HL-60 (cell line): ENCODE results near the gene PLCB1.

Experiments used
- DNase-seq, 2 experiments: peaks; one replicate each; pipeline ENCODE4 v3.0.0-alpha.2; 2010 to 2020; ENCODE audit warnings: low read depth in 1 of 2, low spot score in 1 of 2
- H3K27ac ChIP-seq: fragments of 250-450 bp; sonication (Bioruptor Pico); replicated peaks from 2 replicates; pipeline ENCODE4 v1.5.1; 2020; ENCODE audit warnings: mild to moderate bottlenecking, moderate library complexity
- H3K27me3 ChIP-seq: fragments of 250-450 bp; sonication (Bioruptor Pico); 2 replicates; pipeline ENCODE4 v1.5.1; 2021; ENCODE audit warnings: mild to moderate bottlenecking, moderate library complexity; ENCODE audit not compliant: insufficient read depth, poor library complexity, severe bottlenecking
- H3K4me3 ChIP-seq: replicated peaks from 2 replicates; pipeline ENCODE4 v1.5.1; 2011; ENCODE audit warnings: mild to moderate bottlenecking, control low read depth, low read length; ENCODE audit not compliant: insufficient read depth
- CTCF ChIP-seq: IDR thresholded peaks from one replicate; pipeline ENCODE4 v1.5.1; 2011; ENCODE audit warnings: low read length, control low read depth, inconsistent platforms; ENCODE audit not compliant: insufficient read depth
- GABPA ChIP-seq: IDR thresholded peaks from 2 replicates; pipeline ENCODE4 v1.6.1; 2012; ENCODE audit warnings: low read depth
- POLR2AphosphoS5 ChIP-seq: IDR thresholded peaks from 2 replicates; pipeline ENCODE4 v1.6.1; 2012; ENCODE audit warnings: low read depth
- REST ChIP-seq: IDR thresholded peaks from 2 replicates; pipeline ENCODE4 v1.6.1; 2012; ENCODE audit warnings: low read depth; ENCODE audit not compliant: insufficient replicate concordance
- SPI1 ChIP-seq: IDR thresholded peaks from 2 replicates; pipeline ENCODE4 v1.6.1; 2012; ENCODE audit warnings: low read depth, mild to moderate bottlenecking, borderline replicate concordance

PLCB1 gene

GRCh38 chr20:8116067-8116811 lies 15.8 kb upstream of the PLCB1 start:
- Histone ChIP-seq H3K27ac (no peak overlapping the region), H3K27me3 (no peaks in the 10 kb centered on the region), H3K4me3 (no peak overlapping the region)
- TF ChIP-seq REST: no peak
- no peak for TF ChIP-seq SPI1
- no peak for TF ChIP-seq GABPA
- no peak for TF ChIP-seq CTCF
- no peak for TF ChIP-seq POLR2AphosphoS5
- DNase-seq: no peak

- DNase-seq: no peak
- Histone ChIP-seq H3K27me3 (no peaks in the 10 kb centered on the region), H3K27ac (no peak overlapping the region), H3K4me3 (no peak overlapping the region)
- no peak for TF ChIP-seq SPI1
- TF ChIP-seq REST: no peak
- no peak for TF ChIP-seq CTCF
- TF ChIP-seq GABPA: no peak
- no peak for TF ChIP-seq POLR2AphosphoS5
Observed at GRCh38 chr20:8117636-8118035, 14.4 kb upstream of the PLCB1 start.

- no peak for TF ChIP-seq GABPA
- TF ChIP-seq REST: no peak
- TF ChIP-seq SPI1: no peak
- no peak for TF ChIP-seq CTCF
- TF ChIP-seq POLR2AphosphoS5: no peak
- H3K27ac ChIP-seq: no peak overlapping the region
- H3K27me3 ChIP-seq: no peaks in the 10 kb centered on the region
- no peak overlapping the region for H3K4me3 ChIP-seq
- no peak for DNase-seq
Observed at GRCh38 chr20:8118039-8118438, 14.0 kb upstream of the PLCB1 start.
